Ovary (tissue), 3 donors: ENCODE measurements around the gene GDAP1L1.

Experiments used
- POLR2A ChIP-seq: fragments of 450-650 bp; IDR thresholded peaks from one replicate; pipeline ENCODE4 v1.6.1; 2017; ENCODE audit warnings: antibody characterized with exemption, mild to moderate bottlenecking, moderate library complexity
- TF ChIP-seq, protein P1 (sequence below), 3 donors: fragments of 450-650 bp in 2 of 3; fragments of 200-600 bp in 1 of 3; IDR thresholded peaks; one replicate each; pipeline versions ENCODE4 v1.5.1 to v1.8.0; 2016 to 2022; ENCODE audit warnings: antibody characterized with exemption in 3 of 3, mild to moderate bottlenecking in 1 of 3
- donor health status: DM: no; HTN: no; CAD: no.

DNA sequence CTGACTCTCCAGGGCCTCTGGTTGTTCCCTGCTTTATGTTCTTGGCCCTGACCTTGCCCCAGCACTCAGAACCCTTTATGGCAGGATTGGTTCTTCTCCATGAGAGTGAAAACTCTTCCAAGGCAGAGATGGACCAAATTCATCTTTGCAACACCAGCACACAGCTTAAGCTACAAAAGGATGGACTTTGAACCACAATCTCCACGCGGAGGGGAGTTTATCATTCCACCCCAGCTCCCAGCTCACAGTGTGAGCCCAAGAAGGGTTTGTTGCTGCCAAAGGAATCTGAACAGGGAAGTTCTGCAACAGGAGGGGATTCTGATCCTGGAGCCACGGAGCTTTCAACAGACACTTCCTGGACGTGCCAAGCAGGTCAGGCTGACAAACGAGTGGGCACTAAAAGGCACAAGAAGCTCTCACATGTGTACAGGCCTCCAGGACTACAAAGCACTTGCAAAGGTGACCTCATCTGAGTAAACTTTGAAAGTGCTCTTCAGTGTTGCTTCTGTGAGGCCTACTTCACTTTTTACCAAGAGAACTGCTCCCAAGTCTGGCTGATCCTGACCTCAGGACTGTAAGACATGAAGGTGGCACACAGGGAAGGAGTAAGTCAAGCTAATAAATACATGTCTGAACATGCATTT lies 55.0 kb downstream of the GDAP1L1 start:
- TF ChIP-seq, protein P1, sequence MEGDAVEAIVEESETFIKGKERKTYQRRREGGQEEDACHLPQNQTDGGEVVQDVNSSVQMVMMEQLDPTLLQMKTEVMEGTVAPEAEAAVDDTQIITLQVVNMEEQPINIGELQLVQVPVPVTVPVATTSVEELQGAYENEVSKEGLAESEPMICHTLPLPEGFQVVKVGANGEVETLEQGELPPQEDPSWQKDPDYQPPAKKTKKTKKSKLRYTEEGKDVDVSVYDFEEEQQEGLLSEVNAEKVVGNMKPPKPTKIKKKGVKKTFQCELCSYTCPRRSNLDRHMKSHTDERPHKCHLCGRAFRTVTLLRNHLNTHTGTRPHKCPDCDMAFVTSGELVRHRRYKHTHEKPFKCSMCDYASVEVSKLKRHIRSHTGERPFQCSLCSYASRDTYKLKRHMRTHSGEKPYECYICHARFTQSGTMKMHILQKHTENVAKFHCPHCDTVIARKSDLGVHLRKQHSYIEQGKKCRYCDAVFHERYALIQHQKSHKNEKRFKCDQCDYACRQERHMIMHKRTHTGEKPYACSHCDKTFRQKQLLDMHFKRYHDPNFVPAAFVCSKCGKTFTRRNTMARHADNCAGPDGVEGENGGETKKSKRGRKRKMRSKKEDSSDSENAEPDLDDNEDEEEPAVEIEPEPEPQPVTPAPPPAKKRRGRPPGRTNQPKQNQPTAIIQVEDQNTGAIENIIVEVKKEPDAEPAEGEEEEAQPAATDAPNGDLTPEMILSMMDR (IDR thresholded peaks at IDR 0.05), result no peak
- no peak for TF ChIP-seq POLR2A
